8988T (cell line): Measurements from ENCODE around the gene PAK1IP1.
A peak's percentile ranks its signal among the peaks of the same experiment; 100 is the strongest.
"Not testable (repeated sequence)": the region's sequence is repeated elsewhere in the genome, so short reads cannot be mapped to it uniquely, and the experiment has no call there.

Experiments
- DNase-seq: peaks from one replicate; pipeline ENCODE4 v3.0.0; 2011

Gene PAK1IP1

DNA sequence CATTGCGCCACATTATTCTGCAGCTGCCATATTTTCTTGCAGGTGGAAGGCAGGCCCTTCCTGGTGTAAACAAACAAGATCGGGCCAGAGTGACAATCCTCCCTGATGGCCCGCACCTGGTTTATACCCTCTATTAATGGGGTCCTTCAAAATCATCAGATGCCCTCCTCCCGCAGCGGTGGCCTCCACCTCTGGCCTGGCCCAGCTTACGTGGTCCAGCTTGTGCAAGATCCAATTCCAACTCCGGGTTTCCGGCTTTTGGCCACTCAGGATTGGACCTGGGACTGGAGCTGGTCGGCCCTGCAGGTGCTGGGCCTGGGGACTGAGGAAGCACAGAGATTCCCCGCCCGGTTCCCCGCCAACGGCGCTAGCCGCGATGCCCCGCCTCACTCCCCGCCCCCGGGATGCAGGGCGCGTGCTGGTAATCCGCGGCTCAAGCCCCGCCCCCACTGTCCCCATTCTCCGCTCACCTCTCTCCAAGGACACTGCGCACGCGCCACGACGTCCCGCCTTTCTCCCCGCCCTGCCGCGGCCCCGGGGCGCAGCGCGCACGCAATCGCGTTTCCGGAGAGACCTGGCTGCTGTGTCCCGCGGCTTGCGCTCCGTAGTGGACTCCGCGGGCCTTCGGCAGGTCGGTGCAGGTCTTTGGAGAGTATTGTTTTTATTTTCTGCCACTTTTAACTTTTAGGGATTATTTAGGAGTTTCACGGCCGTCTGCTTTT is 52.6 kb downstream of the PAK1IP1 start, which contains the start of gene TMEM14B:
Gene TMEM14B, plus strand, starts transcription at position 555 of the 722 bp plus-strand sequence. CDS start 1,441 bp downstream, outside the sequence.
- DNase-seq = peak; percentile 85

DNA sequence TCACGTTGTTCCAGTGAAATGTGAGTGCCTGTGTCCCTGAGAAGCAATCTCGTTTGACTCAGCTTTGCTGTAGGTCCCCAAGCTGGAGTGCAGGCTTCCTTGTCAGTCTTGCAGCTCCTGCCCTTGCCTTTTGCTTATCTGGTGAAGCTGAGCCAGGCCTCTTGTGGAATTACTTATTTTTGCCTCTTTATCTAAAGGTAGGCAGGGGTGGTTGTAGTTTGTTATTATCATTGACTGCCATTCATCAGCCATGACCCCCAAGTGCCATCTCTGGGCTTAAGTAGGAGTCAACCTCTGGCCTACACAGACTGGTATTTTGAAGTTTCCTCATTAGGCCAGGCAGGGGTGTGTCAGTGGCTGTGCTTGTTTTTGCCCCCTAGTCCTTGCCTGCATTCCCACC is 55.0 kb downstream of the PAK1IP1 start:
- DNase-seq = no peak

DNA sequence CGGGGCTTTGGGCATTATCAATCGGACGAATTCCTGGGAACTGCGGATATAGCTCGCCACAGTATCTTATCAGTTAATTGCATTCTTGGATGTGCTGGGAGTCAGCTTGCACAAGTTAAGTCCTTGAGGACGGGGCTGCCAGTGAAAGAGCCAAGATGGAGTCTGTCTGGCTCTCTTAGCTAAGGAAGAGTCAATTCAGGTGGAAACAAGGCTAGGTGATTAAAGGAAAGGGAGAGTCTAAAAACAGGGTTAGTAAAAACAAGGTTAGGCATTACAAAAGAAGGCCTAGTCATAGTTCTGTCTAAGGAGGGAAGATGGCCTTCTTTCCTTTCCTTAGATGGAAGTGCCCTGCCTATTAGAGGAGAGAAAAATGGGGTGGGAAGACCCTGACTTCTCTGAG is 55.8 kb downstream of the PAK1IP1 start:
- not testable (repeated sequence) for DNase-seq

DNA sequence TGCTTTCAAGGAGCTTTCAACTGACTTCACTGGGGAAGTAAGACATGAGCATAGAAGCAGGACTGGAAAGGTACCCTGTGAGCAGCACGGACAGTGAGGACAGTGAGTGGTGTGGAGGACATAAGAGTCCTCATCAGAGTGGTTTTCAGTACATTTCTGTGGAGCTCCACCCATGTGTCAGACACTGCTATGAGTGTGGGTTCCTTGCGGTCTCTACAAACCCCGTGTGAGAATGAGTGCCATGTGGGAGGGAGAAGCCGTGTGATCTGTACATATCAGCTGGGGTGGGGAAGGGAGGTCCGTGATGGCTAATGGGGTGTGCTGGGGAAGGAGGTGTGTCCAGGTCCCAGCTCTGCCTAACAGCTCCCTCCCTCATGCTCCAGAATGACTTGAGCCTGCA is 57.0 kb downstream of the PAK1IP1 start:
- not testable (repeated sequence) for DNase-seq

DNA sequence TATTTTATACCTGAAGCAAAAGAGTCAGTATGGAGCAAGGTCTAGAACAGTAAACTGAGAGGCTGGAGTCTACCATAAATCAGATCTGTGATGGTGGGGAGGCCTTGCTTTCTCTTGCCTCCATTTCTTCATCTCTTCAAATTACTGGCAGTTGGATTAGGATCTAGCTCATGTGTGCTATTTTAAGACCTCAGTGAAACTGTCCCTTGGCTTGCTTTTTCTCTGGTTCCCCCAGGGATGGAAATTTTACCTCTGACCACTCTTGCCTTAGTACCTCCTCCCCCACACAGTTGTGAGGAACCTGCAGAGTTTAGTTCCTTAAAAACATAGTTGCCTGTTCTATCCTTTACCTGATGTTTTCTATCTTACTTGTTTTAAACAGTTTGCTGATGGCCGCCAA is 61.3 kb downstream of the PAK1IP1 start:
- DNase-seq = no peak
